DMS153 treated with DMSO at 0.1 percent for 48 hours (cell line): ENCODE measurements around the gene XPNPEP2.
A peak's percentile ranks its signal among the peaks of the same experiment; 100 is the strongest.

ENCODE experiments used
- DNase-seq: peaks from one replicate; lab custom pipeline; 2025; ENCODE audit not compliant: unreplicated experiment; lab: John Stamatoyannopoulos, UW

Gene XPNPEP2

DNA sequence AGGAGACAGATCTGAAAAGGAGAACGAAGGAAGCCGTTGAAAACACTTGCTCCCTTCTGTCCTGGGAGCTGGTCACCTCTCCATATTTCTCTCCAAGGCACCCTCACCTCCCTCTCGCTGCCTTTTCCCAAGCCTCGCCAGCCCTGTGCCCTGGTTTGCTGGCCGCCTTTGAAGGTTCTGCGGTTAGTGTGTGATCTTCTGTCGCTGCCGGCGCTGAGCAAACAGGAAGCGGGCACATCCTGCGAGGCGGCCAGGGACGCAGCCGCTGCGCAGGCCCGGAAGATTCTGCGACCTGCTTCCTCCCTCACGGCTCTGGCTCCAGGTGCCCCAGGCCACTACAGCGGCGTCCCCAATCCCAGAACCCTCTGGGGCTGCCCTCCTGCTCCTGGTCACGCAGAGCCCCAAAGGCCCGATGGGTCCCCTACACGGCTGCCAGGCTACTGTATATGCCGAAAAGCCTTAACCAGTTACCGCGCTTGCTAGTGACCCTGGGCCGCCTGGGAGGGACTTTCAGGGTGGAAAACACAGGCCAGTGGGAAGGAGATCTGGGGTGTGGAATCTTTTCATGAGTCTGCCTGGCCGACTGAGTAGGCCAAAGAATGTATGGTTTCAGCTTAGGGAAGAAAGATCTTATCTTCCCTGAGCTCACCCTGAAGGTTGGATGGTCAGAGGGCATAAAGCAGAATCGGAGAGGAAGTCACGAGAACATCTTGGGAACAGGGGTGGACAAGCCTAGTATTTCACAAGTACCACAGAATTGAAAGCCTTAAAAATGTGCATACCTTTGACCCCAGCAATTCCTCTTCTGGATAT, 38.6 kb downstream of the XPNPEP2 start:
- peak; percentile 53 for DNase-seq

DNA sequence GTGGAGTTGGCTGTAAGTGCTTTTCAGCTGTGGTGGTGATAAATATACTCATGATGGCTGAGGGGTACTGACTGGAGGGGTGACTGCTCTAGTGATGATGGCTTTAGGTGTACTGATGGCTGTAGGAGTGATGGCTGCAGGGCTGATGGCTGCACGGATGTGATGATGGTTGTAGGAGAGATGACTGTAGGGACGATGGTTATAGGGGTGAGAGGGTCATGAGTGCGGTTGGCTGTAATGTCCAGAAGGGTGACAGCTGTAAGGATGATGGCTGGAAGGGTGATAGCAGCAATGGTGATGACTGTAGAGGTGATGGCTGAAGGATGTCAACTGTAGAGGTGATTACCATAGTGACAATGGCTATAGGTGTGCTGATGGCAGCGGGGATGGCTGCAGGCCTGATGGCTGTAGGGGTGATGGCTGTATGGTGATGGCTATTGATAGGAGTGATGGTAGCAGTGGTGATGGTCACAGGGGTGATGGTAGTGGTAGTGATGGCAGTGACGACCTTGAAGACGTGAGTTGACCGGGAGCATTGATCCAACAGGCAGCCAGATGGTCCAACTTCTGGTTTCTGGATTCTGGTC, 40.4 kb downstream of the XPNPEP2 start:
- no peak for DNase-seq

- DNase-seq: no peak
Measured at GRCh38 chrX:129779747-129780146, 41.0 kb downstream of the XPNPEP2 start, which contains the start of gene SASH3. Gene SASH3 (plus strand): TSS chrX:129779949. CDS start chrX:129780098, 149 bp downstream.

DNA sequence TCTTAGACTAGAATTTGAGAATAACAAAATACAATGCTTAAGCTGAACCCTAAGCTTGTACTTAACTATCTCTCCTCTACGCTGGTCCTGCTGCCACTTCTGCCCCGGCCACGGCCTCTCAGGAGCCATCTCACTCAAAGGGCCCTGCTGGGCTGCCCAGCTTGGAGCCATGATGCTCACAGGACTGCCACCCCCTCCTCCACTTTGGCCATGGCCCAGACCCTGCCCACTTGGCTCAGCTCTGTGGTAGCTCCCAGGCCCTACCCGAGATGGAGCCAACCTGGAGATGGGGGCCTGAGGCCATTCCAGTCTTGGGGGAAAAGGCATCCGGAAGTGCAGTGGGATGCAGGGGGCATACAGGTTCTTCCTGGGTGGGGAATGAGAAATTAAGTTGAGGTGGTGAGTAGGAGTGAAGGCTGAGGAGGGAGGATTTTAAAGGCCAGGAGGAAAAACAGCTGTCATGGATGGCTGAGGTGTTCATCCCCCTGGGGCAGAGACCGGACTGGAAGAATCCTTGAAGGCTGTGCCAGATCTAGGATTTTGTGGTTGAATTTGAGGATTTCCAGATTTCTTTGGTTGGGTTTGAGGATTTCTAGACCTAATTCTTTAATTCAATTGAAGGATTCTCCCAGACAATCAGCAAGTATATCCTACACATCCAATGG, 41.8 kb downstream of the XPNPEP2 start:
- no peak for DNase-seq

DNA sequence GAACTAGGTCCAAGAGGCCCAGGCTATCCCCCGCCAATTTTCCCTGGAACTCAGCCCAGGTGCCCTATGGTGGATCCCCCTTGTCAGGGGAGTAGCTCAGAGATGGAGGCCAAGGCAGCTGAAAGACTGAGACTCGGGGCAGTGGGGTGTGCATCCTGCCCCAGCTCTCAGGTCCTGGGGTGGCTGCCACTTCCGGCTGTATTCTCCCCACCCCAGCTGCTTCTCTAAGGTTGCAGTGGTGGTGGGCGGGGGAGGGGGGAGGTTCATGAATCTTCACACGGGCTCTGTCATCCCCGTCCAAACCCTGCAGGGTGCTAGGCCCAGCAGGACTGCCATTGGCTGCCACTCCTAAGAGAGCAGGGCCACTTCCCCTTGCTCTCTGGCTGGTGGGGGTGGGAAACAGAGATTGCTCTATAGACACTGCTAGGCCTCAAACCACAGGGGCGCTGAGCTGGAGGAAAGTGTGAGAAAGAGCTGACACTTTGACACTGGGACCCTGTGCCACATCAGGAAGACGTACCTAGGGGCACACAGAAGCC, 42.4 kb downstream of the XPNPEP2 start:
- DNase-seq: no peak

- no peak for DNase-seq
Measured at GRCh38 chrX:129781680-129782495, 43.1 kb downstream of the XPNPEP2 start.

- no peak for DNase-seq
Measured at GRCh38 chrX:129782706-129783105, 43.9 kb downstream of the XPNPEP2 start.

GRCh38 chrX:129783291-129783713, 44.5 kb downstream of the XPNPEP2 start:
- no peak for DNase-seq

- no peak for DNase-seq
Measured at GRCh38 chrX:129784371-129784770, 45.6 kb downstream of the XPNPEP2 start.

- no peak for DNase-seq
Measured at GRCh38 chrX:129785160-129785947, 46.6 kb downstream of the XPNPEP2 start.

GRCh38 chrX:129786210-129786651, 47.5 kb downstream of the XPNPEP2 start:
- no peak for DNase-seq

DNA sequence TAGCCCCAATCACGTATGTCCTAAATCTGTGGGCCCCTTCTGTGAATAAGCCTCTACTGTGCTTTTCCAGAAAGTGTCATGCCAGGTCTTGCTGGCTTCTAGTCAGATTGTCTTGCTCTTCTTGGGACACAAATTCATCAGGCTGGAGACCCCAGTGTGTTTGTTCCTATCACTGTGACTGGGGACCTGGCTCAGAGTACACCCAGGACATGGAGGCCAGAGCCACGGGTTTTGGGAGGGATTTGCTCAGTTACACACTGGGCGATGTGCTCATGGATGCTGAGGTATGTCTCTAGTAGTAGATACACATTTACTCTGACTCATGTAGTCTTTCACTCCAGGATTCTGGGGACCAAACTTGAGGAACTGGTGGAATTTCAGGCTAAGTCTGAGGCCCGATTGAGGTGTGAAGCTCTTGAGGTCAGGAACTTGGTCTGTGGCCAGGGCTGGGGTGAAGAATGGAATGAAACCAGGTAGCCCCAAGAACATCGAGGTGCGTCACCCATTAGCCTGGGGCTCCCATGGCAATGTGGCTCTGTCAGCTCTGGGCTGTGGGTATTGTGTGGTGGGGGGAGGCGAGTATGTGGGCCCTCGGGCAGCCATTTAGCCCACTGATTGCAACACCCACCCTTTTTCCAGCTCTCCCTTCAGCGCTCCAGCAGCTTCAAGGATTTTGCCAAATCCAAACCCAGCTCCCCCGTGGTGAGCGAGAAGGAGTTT, 48.7 kb downstream of the XPNPEP2 start:
- DNase-seq: no peak

DNA sequence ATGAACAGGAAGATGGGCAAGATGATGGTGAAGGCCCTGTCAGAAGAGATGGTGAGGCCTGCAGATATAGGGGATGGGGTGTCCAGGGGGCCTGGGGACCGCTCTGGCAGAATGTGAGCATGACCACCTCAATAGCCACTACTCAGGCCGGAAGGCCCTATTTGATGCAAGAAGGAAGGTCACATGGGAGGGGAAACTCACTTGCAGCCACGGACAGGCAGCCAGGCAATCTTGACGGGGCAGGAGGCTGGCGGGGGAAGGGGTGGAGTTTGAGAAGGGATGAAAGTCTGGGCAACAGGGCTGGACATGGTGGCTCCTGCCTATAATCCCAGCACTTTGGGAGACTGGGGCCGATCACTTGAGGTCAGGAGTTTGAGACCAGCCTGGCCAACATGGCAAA, 49.7 kb downstream of the XPNPEP2 start:
- DNase-seq: no peak

DNA sequence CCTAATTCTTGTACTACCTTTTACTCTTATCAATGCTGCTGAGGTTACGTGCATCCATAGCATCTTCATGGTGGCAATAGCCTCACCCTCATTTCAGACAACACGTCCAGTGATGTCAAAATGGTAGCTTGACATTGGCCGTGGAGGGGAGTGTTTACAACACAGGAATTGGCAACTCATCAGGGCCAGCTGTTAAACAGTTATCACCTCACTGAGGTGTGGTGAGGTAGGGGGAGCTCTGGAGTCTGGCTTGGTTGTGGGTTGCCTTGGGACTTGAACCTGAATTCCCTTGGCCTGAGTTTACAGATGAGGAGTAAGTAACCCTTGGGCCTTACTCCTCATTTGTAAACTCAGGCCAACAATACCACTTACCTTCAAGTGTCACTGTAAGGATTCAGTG, 51.4 kb downstream of the XPNPEP2 start:
- no peak for DNase-seq

- no peak for DNase-seq
Measured at GRCh38 chrX:129790808-129791207, 52.0 kb downstream of the XPNPEP2 start.

DNA sequence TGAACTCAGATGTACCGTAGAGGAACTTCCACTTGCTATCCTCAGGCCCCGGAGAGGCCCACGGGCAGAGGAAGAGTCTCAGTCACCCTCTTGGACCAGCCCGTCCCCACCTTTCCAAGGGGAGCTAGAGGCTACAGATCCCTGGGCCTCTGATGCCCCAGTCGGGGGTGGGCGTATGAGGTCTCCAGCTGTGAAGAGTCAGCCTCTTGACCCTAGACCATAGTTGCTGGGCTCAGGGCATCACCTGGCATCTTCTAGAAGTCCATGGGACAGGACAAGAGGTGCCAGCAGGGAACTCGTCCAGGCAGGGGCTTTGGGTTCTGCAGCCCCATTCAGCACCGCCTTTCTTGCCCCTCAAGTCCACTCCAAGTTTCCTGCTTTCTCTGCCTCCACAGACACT, 52.6 kb downstream of the XPNPEP2 start:
- no peak for DNase-seq

GRCh38 chrX:129791961-129792570, 53.3 kb downstream of the XPNPEP2 start:
- DNase-seq: peak; percentile 55

GRCh38 chrX:129792586-129793291, 54.0 kb downstream of the XPNPEP2 start:
- DNase-seq: no peak
